Measurements from ENCODE around the gene SELENON. TPM values are rescaled to one million over a fixed set of nuclear protein-coding genes. Genes with fewer than 3 reads are reported as not detected.

Gene SELENON
- total and polyA plus RNA-seq, 9 of the 15 experiments (the other 6 are each of a cell fraction or from before 2014, with no cell fraction given) = 0.43 to 26.7 (median 7.0) TPM

DNA sequence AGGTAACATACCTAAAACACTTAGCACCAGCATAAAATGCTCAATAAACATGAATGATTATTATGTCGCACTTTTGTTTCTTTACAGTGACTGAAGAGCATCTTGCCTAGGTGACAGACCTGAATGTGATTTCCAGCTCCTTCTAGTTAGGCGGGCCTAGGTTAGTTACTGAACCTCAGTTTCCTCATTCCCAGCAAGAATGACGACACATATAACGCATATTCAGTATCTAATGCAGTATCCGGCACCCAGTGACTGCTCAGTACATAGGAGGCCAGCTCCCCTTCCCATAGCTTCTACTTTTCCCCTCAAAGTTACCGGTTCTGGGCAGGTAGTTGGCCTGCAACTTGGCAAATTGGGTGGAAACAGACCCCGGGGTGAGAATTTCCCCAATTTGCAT lies 58.5 kb downstream of the SELENON start (continued):
- TF ChIP-seq ZBTB33 (CRISPR knock-in tag; IDR thresholded peaks at IDR 0.05) (0 out of 2 replicates have a peak, but pooled peaks have one; percentile 16), PHF21A (IDR thresholded peaks at IDR 0.05; ENCODE audit: borderline replicate concordance, low read depth) (no peak), ZNF133 (CRISPR knock-in tag; IDR thresholded peaks at IDR 0.05) (no peak), ZNF24 (IDR thresholded peaks at IDR 0.05) (no peak), ZNF232 (CRISPR knock-in tag; IDR thresholded peaks at IDR 0.05) (0 out of 2 replicates have a peak, but pooled peaks have one; percentile 18), MTA1 (IDR thresholded peaks at IDR 0.05; ENCODE audit: borderline replicate concordance) (no peak), RB1 (IDR thresholded peaks at IDR 0.05; ENCODE audit: low read depth) (peak; percentile 35; the same call in 1 of the 2 replicates), JUND (IDR thresholded peaks at IDR 0.05; ENCODE audit: borderline replicate concordance, low read depth, low read length) (peak; percentile 25; the same call in 1 of the 2 replicates), JUND (tag; IDR thresholded peaks at IDR 0.05; ENCODE audit: borderline replicate concordance, low read depth, low read length) (no peak), BRD4 (IDR thresholded peaks at IDR 0.05) (no peak), NUFIP1 (IDR thresholded peaks at IDR 0.05; ENCODE audit: partially characterized antibody) (no peak), ATF3 (IDR thresholded peaks at IDR 0.05) (peak; percentile 24; the same call in 1 of the 2 replicates), ATF3 (CRISPR knock-in tag; conservative IDR thresholded peaks at IDR 0.05) (no peak; the same call in 1 of the 2 replicates), ZBED1 (IDR thresholded peaks at IDR 0.05) (no peak), ZC3H11A (IDR thresholded peaks at IDR 0.05; ENCODE audit: low read depth, low read length) (no peak), TEAD4 (IDR thresholded peaks at IDR 0.05; ENCODE audit: low read length) (0 out of 2 replicates have a peak, but pooled peaks have one; percentile 9), TEAD4 (CRISPR knock-in tag; IDR thresholded peaks at IDR 0.05; ENCODE audit: borderline replicate concordance) (no peak), ZNF175 (CRISPR knock-in tag; IDR thresholded peaks at IDR 0.05; ENCODE audit: low read depth) (0 out of 2 replicates have a peak, but pooled peaks have one; percentile 32), ATF7 (IDR thresholded peaks at IDR 0.05) (peak; percentile 11; the same call in 1 of the 2 replicates), CXXC5 (CRISPR knock-in tag; IDR thresholded peaks at IDR 0.05) (no peak), FOSL1 (tag; conservative IDR thresholded peaks at IDR 0.05) (no peak), NCOA6 (IDR thresholded peaks at IDR 0.05) (no peak)

Measured in K562 (cell line).